ENCODE data around the gene CMAS.

DNA sequence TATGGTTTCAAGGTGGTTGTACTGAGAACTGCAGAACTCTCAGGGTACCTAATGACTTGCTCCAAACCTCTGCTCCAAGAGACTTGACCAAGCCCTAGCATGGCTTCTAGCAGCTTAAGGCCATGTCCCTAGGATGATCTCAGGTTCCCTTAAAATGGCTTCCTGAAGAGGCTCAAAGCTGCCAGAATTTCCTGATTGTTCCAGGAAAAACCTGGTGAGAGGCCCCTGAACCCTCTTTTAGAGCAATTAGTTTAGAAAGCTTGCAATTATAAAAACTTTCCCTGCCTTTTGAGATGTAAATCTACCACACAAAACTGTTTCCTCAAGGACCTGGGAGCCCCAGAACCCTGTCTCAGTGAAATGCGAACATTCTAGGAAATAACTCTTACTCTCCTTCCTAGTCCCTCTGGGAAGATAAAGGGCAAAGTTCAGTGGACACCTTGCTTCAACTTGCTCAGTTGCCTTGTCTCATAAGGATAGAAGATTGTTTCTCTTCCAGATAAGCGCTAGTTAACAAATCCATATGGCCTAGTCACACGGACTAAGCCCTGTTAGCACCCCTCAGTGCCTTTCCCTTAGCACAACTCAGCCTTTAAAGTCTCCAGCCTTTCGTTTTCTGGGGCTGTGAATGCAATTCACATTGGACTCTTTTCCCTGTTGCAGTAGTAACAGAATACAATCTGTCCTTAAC is 2.5 kb downstream of the CMAS start:
- TF ChIP-seq POLR2AphosphoS5 (IDR thresholded peaks at IDR 0.05) (no peak), POLR2A (IDR thresholded peaks at IDR 0.05) (no peak)
- TF ChIP-seq, protein P1, sequence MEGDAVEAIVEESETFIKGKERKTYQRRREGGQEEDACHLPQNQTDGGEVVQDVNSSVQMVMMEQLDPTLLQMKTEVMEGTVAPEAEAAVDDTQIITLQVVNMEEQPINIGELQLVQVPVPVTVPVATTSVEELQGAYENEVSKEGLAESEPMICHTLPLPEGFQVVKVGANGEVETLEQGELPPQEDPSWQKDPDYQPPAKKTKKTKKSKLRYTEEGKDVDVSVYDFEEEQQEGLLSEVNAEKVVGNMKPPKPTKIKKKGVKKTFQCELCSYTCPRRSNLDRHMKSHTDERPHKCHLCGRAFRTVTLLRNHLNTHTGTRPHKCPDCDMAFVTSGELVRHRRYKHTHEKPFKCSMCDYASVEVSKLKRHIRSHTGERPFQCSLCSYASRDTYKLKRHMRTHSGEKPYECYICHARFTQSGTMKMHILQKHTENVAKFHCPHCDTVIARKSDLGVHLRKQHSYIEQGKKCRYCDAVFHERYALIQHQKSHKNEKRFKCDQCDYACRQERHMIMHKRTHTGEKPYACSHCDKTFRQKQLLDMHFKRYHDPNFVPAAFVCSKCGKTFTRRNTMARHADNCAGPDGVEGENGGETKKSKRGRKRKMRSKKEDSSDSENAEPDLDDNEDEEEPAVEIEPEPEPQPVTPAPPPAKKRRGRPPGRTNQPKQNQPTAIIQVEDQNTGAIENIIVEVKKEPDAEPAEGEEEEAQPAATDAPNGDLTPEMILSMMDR (IDR thresholded peaks at IDR 0.05): no peak

Measured in prostate gland (tissue), 2 donors.